Stimulated activated CD4-positive, alpha-beta T cell treated with anti-CD3 and anti-CD28 coated beads, Interleukin-1b, Interleukin-23, amount 100 ng/mL, for 24 hours (primary cell): ENCODE results near the gene ABHD18.
"Not testable (repeated sequence)": the region's sequence is repeated elsewhere in the genome, so short reads cannot be mapped to it uniquely, and the experiment has no call there.

Experiments used
- DNase-seq, 4 experiments: peaks; one replicate each; pipeline ENCODE4 v3.0.0-alpha.2; 2020; ENCODE audit warnings: low read depth in 4 of 4, low spot score in 1 of 4

Gene ABHD18

DNA sequence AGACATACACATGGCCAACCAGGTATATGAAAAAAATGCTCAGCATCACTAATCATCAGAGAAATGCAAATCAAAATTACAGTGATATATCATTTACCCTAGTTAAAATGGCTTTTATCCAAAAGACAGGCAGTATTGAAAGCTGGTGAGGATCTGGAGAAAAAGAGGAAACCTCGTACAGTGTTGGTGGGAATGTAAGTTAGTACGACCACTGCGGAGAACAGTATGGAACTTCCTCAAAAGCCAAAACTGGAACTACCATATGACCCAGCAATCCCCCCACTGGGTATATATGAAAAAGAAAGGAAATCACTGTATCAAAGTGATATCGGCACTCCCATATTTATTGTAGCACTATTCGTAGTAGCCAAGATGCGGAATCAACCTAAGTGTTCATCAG lies 23.4 kb downstream of the ABHD18 start:
- DNase-seq: no peak

DNA sequence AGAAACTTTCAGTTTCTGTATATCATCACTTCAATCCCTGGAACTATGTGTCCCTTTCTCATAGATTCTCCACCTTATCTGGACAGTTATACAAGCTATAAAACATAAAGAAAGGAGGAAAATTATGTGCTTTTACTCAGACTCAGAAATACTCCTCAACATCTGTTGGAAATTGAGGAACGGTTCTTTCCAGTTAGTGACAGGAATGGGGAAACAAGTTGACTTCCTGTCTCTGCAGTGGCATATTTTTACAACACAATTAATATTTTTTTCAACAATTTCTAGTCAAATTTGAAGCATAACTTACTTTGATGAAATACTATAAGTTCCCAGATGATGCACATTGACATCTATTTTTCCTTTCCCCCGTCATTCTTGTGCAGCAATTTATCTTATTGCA lies 27.9 kb downstream of the ABHD18 start:
- no peak for DNase-seq

DNA sequence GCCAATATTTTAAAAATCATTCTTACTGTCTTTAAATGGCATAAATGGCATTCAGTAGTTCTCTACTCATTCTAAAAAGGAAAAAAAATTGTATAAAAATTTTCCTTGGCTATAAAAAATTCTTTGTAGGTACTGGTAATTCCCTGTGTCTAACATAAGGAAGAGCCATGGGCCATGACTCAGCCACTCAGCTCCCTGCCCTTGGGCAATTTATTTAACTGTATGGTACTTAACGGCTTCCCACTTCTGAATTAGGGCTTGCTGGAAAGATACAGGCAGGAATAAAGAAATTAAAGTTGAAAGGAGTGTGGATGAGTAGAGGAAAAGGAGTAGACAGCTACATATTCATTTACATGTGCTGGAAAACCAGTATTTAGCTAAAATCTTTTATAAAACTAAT lies 30.6 kb downstream of the ABHD18 start:
- no peak for DNase-seq

DNA sequence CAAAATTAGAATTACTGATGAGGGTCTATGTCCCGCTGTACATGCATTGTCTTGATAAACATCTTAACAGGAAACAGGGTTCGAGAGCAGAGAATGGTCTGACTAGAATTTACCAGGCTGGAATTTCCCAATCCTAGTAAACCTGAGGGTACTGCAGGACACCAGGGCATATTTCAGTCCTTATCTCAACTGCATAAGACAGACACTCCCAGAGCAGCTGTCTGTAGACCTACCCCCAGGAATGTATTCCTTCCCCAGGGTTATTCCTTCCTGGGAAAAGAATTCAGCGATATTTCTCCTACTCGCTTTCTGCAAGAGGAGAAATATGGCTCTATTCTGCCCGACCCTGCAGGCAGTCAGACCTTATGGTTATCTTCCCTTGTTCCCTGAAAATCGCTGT lies 31.3 kb downstream of the ABHD18 start:
- DNase-seq: not testable (repeated sequence)

DNA sequence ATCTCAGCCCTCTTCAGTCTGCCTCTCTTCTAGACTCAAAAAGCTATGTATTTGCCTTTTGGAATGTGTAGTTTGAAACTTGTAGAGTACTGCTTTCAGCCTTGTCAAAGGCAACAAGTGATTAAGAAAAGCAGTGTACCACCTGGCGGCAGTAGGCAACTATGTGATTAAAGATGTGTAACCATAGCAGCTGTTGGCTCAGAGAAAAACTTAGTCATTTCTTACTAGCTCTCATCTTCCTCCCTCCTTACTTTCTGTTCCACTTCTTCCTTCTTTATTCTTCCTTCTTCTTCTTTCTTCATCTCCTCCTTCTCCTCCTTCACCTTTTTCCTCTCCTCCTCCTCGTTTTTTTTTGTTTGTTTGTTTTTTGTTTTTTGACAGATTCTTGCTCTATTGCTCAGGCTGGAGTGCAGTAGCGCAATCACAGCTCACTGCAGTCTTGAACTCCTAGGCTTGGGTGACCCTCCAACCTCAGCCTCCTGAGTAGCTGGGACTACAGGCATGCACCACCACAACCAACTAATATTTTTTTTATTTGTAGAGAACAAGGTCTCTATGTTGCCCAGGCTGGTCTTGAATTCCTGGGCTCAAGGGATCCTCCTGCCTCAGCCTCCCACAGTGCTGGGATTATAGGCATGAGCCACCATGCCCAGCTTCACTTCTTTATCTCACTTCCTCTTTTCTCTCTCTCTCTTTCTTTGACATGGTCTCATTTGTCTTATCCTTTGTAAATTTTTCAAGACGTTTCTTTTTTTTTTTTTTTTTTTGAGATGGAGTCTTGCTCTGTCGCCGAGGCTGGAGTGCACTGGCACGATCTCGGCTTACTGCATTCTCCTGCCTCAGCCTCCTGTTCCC lies 32.6 kb downstream of the ABHD18 start:
- DNase-seq: peak in 1 of 4 experiments; percentile 15

DNA sequence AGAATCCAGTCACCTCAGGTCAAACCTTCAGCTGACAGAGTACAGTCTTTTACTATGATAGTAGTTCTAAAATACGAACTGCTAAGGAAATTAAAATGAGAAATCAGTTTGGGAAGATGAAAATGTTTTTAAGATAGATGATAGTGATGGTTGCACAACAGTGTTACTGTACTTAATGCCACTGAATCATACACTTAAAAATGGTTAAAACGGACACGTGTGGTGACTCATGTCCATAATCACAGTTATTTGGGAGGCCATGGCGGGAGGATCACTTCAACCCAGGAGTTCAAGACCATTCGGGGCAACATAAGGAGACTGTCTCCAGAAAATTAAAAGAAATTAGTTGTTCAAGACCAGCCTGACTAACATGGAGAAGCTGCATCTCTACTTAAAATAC lies 41.4 kb downstream of the ABHD18 start:
- DNase-seq: no peak

DNA sequence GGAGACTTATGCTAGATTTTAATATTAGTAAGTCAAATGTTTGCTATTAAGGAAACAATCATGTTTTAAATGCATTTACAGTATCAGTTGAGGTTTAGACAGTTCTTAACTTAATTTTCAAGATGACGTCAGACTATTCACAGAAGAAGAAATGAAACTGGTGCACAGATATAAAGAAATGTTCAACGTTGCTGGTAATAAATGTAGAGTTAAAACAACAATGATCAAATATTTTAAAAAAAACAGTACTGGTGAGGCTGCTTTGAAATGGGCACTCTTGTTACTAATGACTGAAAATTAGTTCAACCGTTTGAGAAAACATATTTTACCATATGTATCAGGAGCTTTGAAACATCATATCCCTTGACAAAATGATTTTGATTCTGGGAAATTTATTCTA lies 44.2 kb downstream of the ABHD18 start:
- DNase-seq: no peak

DNA sequence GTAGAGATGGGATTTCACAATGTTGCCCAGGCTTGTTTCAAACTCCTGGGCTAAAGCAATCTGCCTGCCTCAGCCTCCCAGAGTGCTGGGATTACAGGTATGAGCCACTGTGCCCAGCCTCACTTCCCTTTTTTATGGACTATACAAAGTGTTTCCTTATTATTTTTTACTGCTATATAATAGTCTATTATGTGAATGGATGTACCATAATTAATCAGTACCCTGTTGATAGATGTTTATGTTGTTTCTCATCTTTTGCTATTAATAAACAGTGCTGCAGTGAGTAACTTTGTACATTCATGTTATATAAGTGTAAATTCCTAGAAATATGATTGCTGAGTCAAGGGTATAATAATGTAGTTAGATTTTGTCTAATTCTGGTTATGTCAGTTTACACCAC lies 60.1 kb downstream of the ABHD18 start:
- DNase-seq: no peak

DNA sequence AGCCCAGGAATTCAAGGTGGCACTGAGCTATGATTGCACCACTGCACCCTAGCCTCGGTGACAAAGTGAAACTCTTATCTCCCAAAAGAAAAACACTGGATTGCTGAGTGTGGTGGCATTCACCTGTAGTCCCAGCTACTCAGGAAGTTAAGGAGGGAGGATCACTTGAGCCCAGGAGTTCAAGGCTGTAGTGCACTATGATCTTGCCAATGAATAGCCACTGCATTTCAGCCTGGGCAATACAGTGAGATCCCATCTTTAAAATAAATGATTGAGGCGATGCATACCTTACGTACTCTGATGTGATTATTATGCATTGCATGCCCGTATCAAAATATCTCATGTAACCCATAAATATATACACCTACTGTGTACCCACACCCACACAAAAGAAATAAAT lies 64.7 kb downstream of the ABHD18 start:
- no peak for DNase-seq

DNA sequence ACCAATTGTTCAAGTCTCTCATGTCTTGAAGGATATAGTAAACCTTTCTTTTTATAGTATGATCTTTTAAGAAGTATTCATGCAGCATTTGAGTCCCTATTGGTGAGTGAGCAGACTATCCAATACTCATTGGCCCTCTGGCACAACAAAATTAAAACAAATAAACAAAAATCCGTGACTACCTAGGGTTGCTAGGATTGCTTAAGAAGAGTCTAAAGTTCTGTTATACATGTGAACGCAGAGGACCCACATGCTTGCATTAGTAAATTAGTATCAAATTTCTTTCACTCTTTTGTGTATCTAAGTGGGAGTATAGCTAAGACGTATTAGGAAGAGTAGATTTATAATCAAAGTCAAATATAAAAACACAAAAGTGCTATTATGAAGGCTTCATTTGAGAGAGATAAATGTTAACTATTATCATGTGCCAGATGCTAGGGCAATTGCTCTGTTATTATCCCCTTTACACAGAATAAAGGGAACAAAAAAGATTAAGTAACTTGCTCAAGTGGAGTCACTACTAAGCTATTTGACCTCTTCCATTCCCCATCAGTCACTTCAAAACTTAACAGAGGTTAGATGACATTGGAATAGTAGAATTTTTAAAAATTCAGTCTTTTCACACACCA lies 66.7 kb downstream of the ABHD18 start:
- no peak for DNase-seq

DNA sequence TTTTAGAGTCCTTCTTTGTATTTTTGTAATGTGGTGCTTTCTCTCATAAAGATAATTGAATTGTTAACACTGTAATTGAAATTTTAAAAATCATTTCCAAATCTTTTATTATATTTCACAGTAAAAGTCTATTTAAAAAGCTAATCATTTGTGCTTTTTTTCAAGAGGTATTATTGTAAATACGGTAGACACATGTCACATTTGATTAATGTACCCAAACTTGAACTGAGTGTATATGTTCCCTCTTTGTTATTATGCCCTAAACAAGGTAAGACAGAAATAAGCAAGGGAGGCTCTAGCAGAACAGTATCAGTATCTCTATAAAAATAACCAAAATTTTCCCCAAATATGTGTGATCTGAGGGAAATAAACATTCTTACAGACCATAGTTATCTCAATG lies 74.4 kb downstream of the ABHD18 start:
- DNase-seq: no peak

DNA sequence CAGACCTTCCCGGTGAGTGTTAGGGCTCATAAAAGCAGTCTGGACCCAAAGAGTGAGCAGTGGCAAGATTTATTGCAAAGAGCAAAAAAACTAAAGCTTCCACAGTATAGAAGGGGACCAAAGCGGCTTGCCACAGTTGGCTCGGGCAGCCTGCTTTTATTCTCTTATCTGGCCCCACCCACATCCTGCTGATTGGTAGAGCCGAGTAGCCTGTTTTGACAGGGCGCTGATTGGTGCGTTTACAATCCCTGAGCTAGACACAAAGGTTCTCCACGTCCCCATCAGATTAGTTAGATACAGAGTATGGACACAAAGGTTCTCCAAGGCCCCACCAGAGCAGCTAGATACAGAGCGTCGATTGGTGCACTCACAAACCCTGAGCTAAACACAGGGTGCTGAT lies 81.8 kb downstream of the ABHD18 start:
- DNase-seq: not testable (repeated sequence)

DNA sequence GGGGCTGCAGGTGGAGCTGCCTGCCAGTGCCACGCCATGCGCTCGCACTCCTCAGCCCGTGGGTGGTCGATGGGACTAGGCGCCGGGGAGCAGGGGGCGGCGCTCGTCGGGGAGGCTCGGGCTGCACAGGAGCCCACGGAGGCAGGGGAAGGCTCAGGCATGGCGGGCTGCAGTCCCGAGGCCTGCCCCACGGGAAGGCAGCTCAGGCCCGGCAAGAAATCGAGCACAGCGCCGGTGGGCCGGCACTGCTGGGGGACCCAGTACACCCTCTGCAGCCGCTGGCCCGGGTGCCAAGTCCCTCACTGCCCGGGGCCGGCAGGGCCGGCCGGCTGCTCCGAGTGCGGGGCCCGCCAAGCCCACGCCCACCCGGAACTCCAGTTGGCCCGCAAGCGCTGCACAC lies 82.3 kb downstream of the ABHD18 start:
- DNase-seq: not testable (repeated sequence)

DNA sequence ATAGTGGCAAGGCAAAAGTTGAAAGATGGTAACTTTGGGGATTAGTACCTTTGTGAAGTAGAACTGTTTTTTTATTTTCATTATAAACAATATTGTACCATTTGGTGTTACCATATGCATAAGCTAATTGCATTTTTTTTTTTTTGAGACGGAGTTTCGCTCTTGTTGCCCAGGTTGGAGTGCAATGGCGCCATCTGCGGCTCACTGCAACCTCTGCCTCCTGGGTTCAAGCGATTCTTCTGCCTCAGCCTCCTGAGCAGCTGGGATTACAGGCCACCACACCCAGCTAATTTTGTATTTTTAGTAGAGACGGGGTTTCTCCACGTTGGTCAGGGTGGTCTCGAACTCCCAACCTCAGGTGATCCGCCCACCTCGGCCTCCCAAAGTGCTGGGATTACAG lies 86.0 kb downstream of the ABHD18 start:
- not testable (repeated sequence) for DNase-seq

DNA sequence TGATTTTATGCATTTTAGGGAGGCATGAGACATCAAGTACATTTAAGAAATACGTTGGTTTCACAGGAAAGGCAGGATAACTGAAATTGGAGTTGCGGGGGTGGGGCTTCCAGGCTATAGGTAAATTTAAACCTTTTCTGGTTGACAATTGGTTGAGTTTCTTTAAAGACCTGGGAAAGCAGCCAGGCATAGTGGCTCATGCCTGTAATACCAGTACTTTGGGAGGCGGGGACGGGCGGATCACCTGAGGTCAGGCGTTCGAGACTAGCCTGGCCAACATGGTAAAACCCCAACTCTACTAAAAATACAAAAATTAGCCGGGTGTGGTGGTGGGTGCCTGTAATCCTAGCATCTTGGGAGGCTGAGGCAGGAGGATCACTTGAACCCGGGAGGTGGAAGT lies 89.7 kb downstream of the ABHD18 start:
- not testable (repeated sequence) for DNase-seq

DNA sequence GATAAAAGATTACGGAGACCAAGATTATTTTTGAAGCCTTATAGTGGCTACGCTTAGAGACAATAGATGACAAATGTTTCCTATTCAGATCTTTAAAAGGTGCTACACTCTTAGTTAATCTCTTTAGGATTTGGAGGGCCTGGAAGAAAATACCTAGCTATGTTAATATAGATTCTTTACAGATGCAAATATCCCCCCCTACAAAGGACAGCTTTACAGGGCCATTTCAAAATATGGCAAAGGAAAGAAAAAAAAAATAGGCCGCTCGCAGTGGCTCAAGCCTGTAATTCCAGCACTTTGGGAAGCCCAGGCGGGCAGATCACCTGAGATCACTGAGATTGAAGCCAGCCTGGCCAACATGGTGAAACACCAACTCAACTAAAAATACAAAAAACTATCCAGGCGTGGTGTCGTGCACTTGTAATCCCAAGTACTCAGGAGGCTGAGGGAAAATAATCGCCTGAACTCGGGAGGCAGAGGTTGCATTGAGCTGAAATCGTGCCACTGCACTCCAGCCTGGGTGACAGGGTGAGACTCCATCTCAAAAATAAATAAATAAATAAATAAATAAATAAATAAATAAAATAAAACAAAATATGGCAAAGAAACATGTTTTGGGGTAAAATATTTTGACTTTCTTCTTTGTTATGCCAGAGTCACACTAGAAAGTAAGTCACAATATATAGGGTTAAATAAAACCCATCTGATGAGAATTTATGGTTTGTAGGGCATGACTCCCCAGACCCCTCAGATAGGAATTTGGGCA lies 90.4 kb downstream of the ABHD18 start:
- DNase-seq: not testable (repeated sequence)

DNA sequence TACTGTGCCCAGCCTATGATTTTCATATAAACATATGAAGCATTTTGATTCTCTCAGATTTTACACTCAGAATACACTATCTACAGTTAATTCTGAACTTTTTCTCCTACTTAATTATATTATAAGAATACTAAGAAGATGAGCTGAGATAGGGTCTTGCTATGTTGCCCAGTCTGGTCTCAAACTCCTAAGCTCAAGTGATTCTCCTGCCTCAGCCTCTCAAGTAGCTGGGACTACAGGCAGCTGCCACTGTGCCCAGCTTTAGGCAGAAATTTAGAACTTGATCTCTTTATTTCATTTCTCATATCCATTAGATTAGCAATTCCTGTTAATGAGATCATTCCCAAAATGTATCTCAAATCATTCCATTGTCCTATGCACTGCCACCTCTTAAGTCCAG lies 91.2 kb downstream of the ABHD18 start:
- DNase-seq: no peak

DNA sequence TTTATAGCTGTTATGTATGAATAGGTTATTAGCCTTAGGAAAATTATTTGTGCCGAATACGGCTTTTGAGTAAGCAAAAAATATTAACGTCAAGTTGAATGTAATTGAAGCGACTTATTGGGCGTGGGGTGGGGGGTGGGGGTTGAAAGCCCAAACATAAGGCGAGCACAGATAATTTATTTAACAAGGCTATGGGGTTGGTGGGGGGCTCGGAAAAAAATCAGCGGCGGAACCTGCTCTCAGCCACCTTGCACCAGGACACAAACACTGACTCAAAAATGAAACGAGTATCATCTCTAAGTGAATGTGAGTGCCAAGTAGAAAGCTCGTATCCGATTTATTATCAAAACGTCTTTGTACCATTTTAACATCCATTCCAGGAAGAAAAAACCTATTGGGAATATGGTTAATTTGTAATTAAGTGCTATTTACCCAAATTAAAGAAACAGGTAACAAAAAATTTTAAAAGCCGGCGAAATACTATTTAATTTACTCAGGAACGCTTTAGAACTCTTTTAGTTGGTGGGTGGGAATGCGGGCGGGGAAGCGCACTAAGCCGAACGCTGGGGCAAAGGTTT lies 95.0 kb downstream of the ABHD18 start:
- DNase-seq: no peak

DNA sequence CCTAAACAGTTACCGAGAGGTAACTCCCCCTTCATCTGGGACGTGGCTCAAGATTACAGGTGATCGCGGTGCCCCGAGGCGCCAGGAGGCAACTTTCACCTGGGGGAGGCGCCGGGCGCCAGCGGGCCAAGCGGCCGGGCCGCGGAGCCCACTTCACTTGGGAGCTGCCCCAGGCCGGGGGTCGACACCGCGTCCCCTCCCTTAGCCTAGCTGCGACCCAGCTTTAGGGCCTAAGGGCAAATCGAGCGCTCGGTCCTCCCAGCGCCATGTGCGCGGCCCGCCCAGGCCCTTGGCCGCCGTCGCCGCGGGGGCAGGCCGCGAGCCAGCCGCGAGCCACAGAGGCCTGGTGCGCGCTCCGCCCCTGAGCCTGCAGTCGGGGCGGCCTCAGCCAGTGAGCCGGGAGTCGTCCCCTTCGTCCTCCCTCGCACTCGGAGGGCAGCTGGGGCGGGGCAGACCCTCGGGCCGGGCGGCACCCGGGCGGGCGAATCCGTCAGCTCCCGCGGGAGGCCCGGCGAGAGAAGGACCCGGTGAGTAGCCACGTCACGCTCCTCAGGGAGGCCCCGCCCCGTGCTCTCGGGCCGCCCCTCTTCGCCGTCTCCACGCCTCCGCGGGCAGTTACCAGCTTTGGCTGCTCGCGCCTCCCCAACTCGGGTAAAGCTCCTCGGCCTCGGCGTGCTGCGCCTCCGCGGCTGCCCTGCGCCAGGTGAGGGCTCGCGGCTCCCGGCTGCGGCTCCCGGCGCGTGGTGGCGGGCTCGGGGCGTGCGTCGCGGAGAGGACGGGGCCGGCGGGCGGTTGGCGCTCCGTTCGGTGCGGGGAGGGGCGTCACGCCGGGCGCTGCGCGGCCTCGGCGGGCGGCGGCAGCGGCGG lies 95.7 kb downstream of the ABHD18 start, which contains the start of gene LARP1B:
LARP1B (plus strand) TSS at position 614 of the 867 bp plus-strand sequence. CDS start 13,640 bp downstream, outside the sequence.
- peak; percentile 78 to 90 (median 84) for DNase-seq
